HEK293T (cell line): ENCODE results near the gene FANCE.

ENCODE experiments used
- CTCF ChIA-PET: fragments of 350-600 bp; formaldehyde crosslinking; extraction: SDS; loops from one replicate; lab custom pipeline; 2021; ENCODE audit warnings: antibody characterized with exemption, inconsistent platforms; lab: Yijun Ruan, JAX
- POLR2A ChIA-PET: fragments of 350-600 bp; formaldehyde crosslinking; extraction: SDS; loops from one replicate; lab custom pipeline; 2020; ENCODE audit warnings: antibody characterized with exemption, inconsistent platforms; lab: Yijun Ruan, JAX
- DNase-seq: peaks from one replicate; pipeline ENCODE4 v3.0.0; 2012; ENCODE audit warnings: mixed read lengths; ENCODE audit errors: extremely low spot score
- ARNT ChIP-seq: fragments of 450-650 bp; IDR thresholded peaks from 2 replicates; pipeline ENCODE4 v1.6.1; 2017; ENCODE audit warnings: mild to moderate bottlenecking
- BHLHE40 ChIP-seq: fragments of 450-650 bp; IDR thresholded peaks from 2 replicates; pipeline ENCODE4 v1.6.1; 2016; ENCODE audit warnings: mild to moderate bottlenecking, moderate library complexity, borderline replicate concordance
- CTBP1 ChIP-seq: fragments of 450-650 bp; IDR thresholded peaks from 2 replicates; pipeline ENCODE4 v1.6.1; 2016; ENCODE audit warnings: borderline replicate concordance
- ELF4 ChIP-seq: fragments of 450-650 bp; IDR thresholded peaks from 2 replicates; pipeline ENCODE4 v1.6.1; 2017; ENCODE audit warnings: antibody characterized with exemption
- FOXA1 ChIP-seq: fragments of 450-650 bp; IDR thresholded peaks from 2 replicates; pipeline ENCODE4 v1.6.1; 2016; ENCODE audit warnings: mild to moderate bottlenecking
- FOXK2 ChIP-seq: fragments of 450-650 bp; IDR thresholded peaks from 2 replicates; pipeline ENCODE4 v1.6.1; 2016; ENCODE audit warnings: mild to moderate bottlenecking
- FOXM1 ChIP-seq: fragments of 450-650 bp; IDR thresholded peaks from 2 replicates; pipeline ENCODE4 v1.6.1; 2017; ENCODE audit warnings: mild to moderate bottlenecking, borderline replicate concordance
- HDGF ChIP-seq: fragments of 450-650 bp; IDR thresholded peaks from 2 replicates; pipeline ENCODE4 v1.6.1; 2017; ENCODE audit warnings: antibody characterized with exemption, borderline replicate concordance
- L3MBTL2 ChIP-seq: fragments of 450-650 bp; conservative IDR thresholded peaks from 2 replicates; pipeline ENCODE4 v1.6.1; 2016; ENCODE audit warnings: mild to moderate bottlenecking
- LEF1 ChIP-seq: fragments of 450-650 bp; IDR thresholded peaks from 2 replicates; pipeline ENCODE4 v1.6.1; 2017; ENCODE audit warnings: mild to moderate bottlenecking, borderline replicate concordance
- NFRKB ChIP-seq: fragments of 450-650 bp; IDR thresholded peaks from 2 replicates; pipeline ENCODE4 v1.6.1; 2016; ENCODE audit warnings: mild to moderate bottlenecking, moderate library complexity
- SP1 ChIP-seq: fragments of 450-650 bp; IDR thresholded peaks from 2 replicates; pipeline ENCODE4 v1.6.1; 2017
- SUZ12 ChIP-seq: fragments of 450-650 bp; IDR thresholded peaks from 2 replicates; pipeline ENCODE4 v1.6.1; 2016; ENCODE audit warnings: mild to moderate bottlenecking
- TARDBP ChIP-seq: fragments of 450-650 bp; IDR thresholded peaks from 2 replicates; pipeline ENCODE4 v1.6.1; 2016
- ZNF384 ChIP-seq: fragments of 450-650 bp; IDR thresholded peaks from 2 replicates; pipeline ENCODE4 v1.6.1; 2016
- TF ChIP-seq, protein P1 (sequence below): fragments of 450-650 bp; IDR thresholded peaks from 2 replicates; pipeline ENCODE4 v1.6.1; 2016

FANCE gene

DNA sequence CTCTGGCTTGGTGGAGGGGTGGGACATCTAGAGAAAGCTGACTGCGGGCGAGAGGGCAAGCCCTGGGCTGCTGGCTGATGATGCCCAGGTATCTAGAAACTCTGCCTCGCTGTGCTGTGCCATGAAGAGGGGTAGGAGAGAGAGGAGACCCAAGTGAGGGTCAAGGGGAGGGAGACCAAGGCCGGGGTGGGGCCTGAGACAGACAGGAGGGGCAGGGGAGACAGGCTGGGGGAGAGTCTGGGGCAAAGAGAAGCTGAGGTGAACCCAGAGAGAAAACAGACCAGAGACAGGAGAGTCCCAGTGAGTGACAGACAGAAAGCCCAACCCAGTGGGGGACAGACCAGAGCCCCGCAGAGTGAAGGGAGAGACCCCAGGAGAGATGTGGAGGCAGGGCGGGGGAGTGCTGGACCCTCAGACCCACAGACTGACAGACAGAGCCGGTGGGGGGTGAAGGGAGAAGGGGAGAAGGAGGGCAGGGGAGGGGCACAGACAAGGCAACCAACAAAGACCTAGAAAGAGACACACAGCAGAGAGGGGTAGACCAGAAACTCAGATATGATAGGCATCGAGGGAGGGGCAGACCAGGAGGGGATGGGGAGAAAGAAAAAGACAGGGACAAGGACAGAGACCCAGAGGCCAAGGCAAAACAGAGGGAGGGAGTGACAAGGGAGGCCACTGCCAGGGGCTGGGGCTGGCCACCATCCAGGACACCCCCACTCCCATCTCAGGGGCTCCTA is 38.9 kb downstream of the FANCE start:
- ChIA-PET CTCF (no interaction called here), POLR2A (interaction anchor here (1.0 to 2.0 kb wide), 2 partner anchors 13 to 19 kb away, joined by 4 to 7 read pairs; no protein-coding TSS in a partner anchor)
- TF ChIP-seq, protein P1, sequence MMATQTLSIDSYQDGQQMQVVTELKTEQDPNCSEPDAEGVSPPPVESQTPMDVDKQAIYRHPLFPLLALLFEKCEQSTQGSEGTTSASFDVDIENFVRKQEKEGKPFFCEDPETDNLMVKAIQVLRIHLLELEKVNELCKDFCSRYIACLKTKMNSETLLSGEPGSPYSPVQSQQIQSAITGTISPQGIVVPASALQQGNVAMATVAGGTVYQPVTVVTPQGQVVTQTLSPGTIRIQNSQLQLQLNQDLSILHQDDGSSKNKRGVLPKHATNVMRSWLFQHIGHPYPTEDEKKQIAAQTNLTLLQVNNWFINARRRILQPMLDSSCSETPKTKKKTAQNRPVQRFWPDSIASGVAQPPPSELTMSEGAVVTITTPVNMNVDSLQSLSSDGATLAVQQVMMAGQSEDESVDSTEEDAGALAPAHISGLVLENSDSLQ = peak; percentile 77
- TF ChIP-seq HDGF (no peak), ARNT (no peak), FOXA1 (no peak), ZNF384 (no peak), ELF4 (no peak), TARDBP (no peak)
- DNase-seq = no peak

DNA sequence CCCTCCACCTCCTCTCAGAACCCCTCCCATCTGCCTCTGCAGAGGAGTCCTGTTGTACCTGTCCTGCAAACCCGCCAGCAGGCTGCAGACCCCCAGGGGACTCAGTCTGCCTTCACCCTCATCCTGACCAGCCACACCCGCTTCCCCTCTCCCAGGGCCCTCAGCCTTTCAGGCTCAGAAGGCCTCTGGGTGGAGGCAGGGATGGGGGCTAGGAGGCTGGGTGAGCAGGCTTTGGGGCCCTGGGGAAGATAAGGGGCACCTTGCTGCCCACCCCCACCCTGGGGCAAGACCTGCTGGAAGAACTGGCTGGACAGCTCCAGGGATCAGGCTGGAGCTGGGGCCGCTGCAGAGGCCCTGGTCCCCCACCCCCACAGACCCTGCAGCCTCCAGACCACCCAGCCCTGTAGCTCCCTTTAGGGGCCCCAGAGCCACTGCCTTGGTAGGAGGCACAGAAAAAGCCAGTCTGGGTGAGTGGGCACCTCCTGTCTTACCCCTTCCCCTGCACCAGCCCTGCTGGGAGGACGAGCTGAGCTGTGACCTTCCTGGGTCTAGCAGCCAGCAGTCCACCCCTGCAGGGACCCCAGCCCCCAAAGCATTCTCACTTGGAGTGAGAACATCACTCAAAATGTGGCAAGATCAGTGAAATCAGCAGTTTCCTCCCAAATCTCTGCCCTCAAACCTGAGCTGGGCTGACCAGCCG is 39.6 kb downstream of the FANCE start:
- POLR2A ChIA-PET = interaction anchor here (0.9 to 2.0 kb wide), 4 partner anchors 14 to 23 kb away, joined by 3 to 7 read pairs (median 4); partner anchors contain the start of gene RPL10A
- CTCF ChIA-PET = interaction anchor here (1.5 kb wide), 1 partner anchor 31 kb away, joined by 3 read pairs; no protein-coding TSS in a partner anchor
- TF ChIP-seq HDGF (no peak), FOXK2 (no peak), TARDBP (no peak), ELF4 (no peak), FOXA1 (no peak), ZNF384 (no peak), ARNT (no peak), CTBP1 (no peak), LEF1 (no peak), BHLHE40 (no peak), SUZ12 (no peak)
- TF ChIP-seq, protein P1 = no peak
- DNase-seq = no peak

DNA sequence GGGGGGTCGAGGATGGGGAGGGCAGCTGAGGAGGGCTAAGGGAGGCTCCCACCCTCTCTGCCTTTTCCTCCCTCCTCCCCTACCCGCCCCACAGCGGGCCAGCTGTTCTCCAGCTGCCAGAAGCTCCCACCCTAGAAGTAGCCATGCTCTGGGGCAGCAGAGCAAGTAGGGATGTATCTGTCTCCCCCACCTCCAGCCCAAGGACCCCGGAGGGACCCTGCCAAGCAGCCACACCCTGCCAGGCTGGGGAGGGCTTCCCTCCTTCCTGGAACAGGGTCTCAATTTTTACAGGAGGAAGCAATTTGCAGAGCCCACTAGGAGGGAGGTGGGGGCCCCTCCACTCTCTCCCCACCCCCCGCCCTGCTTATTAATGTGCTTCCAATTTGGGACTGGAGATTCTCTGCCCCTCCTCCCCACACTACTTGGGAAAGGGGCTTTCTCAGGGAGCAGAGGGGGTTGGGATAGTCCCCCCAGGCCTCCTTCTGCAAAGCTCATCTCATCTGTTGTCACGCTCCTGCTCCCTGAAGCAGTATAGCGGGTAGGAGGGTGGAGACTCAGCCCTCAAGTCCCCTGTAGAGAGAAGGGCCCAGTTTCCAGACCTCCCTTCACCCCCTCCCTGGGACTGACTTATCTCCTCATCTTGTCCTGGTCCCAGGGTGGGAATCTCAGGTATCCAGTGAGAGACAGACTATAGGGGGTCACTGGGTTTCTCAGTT is 40.3 kb downstream of the FANCE start:
- TF ChIP-seq SUZ12 (no peak), LEF1 (no peak), NFRKB (no peak), HDGF (no peak), FOXA1 (no peak), ZNF384 (no peak), ELF4 (no peak), SP1 (no peak), CTBP1 (no peak), L3MBTL2 (no peak), FOXK2 (no peak), FOXM1 (no peak)
- TF ChIP-seq, protein P1 = no peak
- CTCF ChIA-PET = interaction anchor here (1.5 kb wide), 1 partner anchor 30 kb away, joined by 3 read pairs; no protein-coding TSS in a partner anchor
- POLR2A ChIA-PET = interaction anchor here (0.9 to 1.0 kb wide), 3 partner anchors 15 to 24 kb away, joined by 3 to 5 read pairs (median 4); partner anchors contain the start of gene RPL10A
- no peak for DNase-seq

DNA sequence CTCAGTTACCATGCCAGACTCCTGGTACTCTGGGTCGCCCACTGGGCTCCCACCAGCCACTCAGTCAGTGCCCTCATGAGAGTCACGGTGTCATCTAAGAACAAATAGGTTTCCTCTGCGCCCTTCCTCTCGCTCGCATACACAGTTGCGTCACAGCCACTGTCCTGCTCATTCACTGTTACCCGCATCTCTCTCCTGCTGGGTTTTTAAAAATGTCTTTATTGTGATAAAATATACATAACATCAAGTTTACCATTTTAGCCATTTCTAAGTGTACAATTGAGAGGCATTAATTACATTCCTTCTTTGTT is 40.8 kb downstream of the FANCE start:
- ChIA-PET CTCF (interaction anchor here (1.5 kb wide), 1 partner anchor 29 kb away, joined by 3 read pairs; no protein-coding TSS in a partner anchor), POLR2A (no interaction called here)
- TF ChIP-seq FOXA1 (no peak), TARDBP (no peak), L3MBTL2 (no peak), BHLHE40 (no peak), ARNT (no peak), HDGF (no peak), SP1 (no peak), ZNF384 (no peak), ELF4 (no peak), CTBP1 (no peak), SUZ12 (no peak), LEF1 (no peak), FOXK2 (no peak), FOXM1 (no peak), NFRKB (no peak)
- TF ChIP-seq, protein P1 = no peak
- DNase-seq = no peak
